ENCODE measurements around the gene H6PD.

H6PD gene

DNA sequence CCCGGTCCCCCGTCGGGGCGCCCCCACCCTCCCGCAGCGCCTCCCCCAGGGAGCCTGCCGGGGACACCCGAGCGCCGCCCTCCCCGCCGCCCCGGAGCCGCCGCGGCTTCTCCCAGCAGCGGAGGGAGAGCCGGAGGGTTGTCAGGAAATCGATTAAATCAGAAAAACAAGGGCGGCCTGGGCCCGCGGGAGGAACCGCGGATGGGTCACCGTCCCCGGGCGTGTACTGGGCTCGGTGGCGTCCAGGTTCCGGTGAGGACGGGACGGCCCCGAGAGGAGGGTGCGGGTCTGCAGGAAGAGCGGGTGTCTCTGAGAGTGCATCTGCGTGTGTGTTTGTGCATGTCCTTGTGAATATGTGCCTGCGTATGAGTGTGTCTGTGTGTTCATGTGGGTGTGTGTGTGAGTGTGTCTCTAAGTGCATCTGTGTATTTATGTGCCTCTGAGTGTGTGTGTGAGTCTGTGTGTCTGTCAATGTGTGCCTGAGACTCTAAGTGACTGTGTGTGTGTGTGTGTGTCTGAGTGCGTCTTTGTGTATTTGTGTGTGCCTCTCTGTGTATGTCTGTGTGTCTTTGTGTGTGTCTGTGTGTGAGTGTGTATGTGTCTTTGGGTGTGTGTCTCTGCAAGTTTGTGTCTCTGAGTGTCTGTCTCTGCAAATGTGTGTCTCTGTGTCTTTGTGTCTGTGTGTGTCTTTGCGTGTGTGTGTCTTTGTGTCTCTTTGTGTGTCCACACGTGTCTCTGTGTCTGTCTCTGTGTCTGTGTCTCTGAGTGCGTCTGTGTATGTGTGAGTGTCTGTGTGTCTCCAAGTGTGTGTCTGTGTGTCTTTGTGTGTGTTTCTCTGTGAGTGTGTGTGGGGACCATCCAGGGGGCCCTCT, 59.2 kb downstream of the H6PD start (continued):
- TF ChIP-seq ZNF518A (tag by site-specific recombination; conservative IDR thresholded peaks at IDR 0.05; ENCODE audit: low read depth), result no peak
- TF ChIP-seq ZFP3 (tag by site-specific recombination; IDR thresholded peaks at IDR 0.05; ENCODE audit: low read depth), result no peak
- no peak for TF ChIP-seq ZNF169 (tag by site-specific recombination; IDR thresholded peaks at IDR 0.05)
- peak; percentile 57; the same call in 1 of the 2 replicates for TF ChIP-seq ZNF501 (tag by site-specific recombination; IDR thresholded peaks at IDR 0.05)
- peak; percentile 28; the same call in 1 of the 2 replicates for TF ChIP-seq ZNF791 (tag by site-specific recombination; IDR thresholded peaks at IDR 0.05)
- TF ChIP-seq KLF9 (tag by site-specific recombination; IDR thresholded peaks at IDR 0.05; ENCODE audit: low read depth), result peak; percentile 63; the same call in 1 of the 2 replicates
- TF ChIP-seq, protein P1, sequence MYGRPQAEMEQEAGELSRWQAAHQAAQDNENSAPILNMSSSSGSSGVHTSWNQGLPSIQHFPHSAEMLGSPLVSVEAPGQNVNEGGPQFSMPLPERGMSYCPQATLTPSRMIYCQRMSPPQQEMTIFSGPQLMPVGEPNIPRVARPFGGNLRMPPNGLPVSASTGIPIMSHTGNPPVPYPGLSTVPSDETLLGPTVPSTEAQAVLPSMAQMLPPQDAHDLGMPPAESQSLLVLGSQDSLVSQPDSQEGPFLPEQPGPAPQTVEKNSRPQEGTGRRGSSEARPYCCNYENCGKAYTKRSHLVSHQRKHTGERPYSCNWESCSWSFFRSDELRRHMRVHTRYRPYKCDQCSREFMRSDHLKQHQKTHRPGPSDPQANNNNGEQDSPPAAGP (tag by site-specific recombination; IDR thresholded peaks at IDR 0.05), result peak; percentile 19; the same call in 1 of the 2 replicates
- no peak for TF ChIP-seq ZNF623 (tag by site-specific recombination; IDR thresholded peaks at IDR 0.05)
- TF ChIP-seq ZNF175 (tag by site-specific recombination; IDR thresholded peaks at IDR 0.05), result no peak
- TF ChIP-seq ZNF184 (tag by site-specific recombination; IDR thresholded peaks at IDR 0.05), result no peak
- peak; percentile 37; the same call in 1 of the 2 replicates for TF ChIP-seq ZNF707 (tag by site-specific recombination; IDR thresholded peaks at IDR 0.05)
- TF ChIP-seq ZNF785 (tag by site-specific recombination; IDR thresholded peaks at IDR 0.05), result no peak; the same call in 1 of the 2 replicates
- no peak for TF ChIP-seq ZBTB49 (tag by site-specific recombination; IDR thresholded peaks at IDR 0.05; ENCODE audit: low read depth)
- no peak for TF ChIP-seq ZNF114 (tag by site-specific recombination; IDR thresholded peaks at IDR 0.05)
- TF ChIP-seq ELK4 (IDR thresholded peaks at IDR 0.05; ENCODE audit: borderline replicate concordance, low read depth, low read length), result no peak
- TF ChIP-seq GLI4 (tag by site-specific recombination; IDR thresholded peaks at IDR 0.05), result no peak
- TF ChIP-seq KLF16 (tag by site-specific recombination; IDR thresholded peaks at IDR 0.05), result peak; percentile 33
- no peak; the same call in 1 of the 2 replicates for TF ChIP-seq YY1 (tag by site-specific recombination; IDR thresholded peaks at IDR 0.05)
- 0 out of 2 replicates have a peak, but pooled peaks have one; percentile 21 for TF ChIP-seq BCL11B (tag by site-specific recombination; IDR thresholded peaks at IDR 0.05; ENCODE audit: low read depth)
- no peak for TF ChIP-seq ZNF37A (tag by site-specific recombination; IDR thresholded peaks at IDR 0.05)
- TF ChIP-seq ZNF624 (tag by site-specific recombination; IDR thresholded peaks at IDR 0.05), result no peak
- no peak for TF ChIP-seq ZNF366 (tag by site-specific recombination; conservative IDR thresholded peaks at IDR 0.05)
- no peak for TF ChIP-seq ZNF248 (tag by site-specific recombination; IDR thresholded peaks at IDR 0.05)
- TF ChIP-seq KLF1 (tag by site-specific recombination; IDR thresholded peaks at IDR 0.05), result no peak; the same call in 1 of the 2 replicates
- peak; percentile 82 for TF ChIP-seq ZFHX2 (tag by site-specific recombination; conservative IDR thresholded peaks at IDR 0.05)
- no peak for TF ChIP-seq ZNF16 (tag by site-specific recombination; IDR thresholded peaks at IDR 0.05; ENCODE audit: low read depth)
